HepG2 (cell line): ENCODE measurements around the gene CCDC148. TPM values are rescaled to one million over a fixed set of nuclear protein-coding genes. Genes with fewer than 3 reads are reported as not detected.

Experiments
- ATAC-seq: fragments of 200-7000 bp; cut with Tn5 transposase; 3 replicates; pipeline ENCODE4 v1.9.1; 2020; ENCODE audit warnings: mild to moderate bottlenecking, moderate library complexity
- BruUV-seq: library from RNA; stranded (reverse); fragments of 400-500 nt; replicated peaks from 2 replicates; lab custom pipeline; 2021; lab: Mats Ljungman, UMichigan
- CTCF ChIA-PET: fragments of 300-600 bp; formaldehyde crosslinking; extraction: SDS; loops from one replicate; lab custom pipeline; 2021; ENCODE audit warnings: low total read pairs, inconsistent platforms, low intra/inter-chr PET ratio; lab: Yijun Ruan, JAX
- POLR2A ChIA-PET: fragments of 350-600 bp; sonication (Branson Sonifier 250); formaldehyde crosslinking; loops from one replicate; lab custom pipeline; 2020; ENCODE audit warnings: antibody characterized with exemption, inconsistent platforms; lab: Yijun Ruan, JAX
- DNase-seq: peaks from one replicate; pipeline ENCODE4 v3.0.0-alpha.2; 2015; ENCODE audit warnings: low spot score
- FAIRE-seq: peaks from 3 replicates; lab custom pipeline; 2011; peaks lifted over from hg19 to GRCh38; lab: Jason Lieb, UNC
- H2AFZ ChIP-seq: one replicate; pipeline ENCODE4 v1.6.1; 2011; ENCODE audit warnings: low read length, inconsistent platforms
- H3K27ac ChIP-seq: fragments of 300-600 bp; 3 replicates; pipeline ENCODE4 v1.8.0; 2011; ENCODE audit warnings: mixed run types, mild to moderate bottlenecking, mixed read lengths, low read length, inconsistent platforms; ENCODE audit not compliant: insufficient read depth; ENCODE audit errors: extremely low read length
- H3K27me3 ChIP-seq, 2 experiments: fragments of 200-600 bp in 1 of 2; 2 replicates in 1 of 2; 3 replicates in 1 of 2; pipeline versions ENCODE4 v1.6.0 to v1.8.0; 2011; ENCODE audit warnings: low read length in 2 of 2, mild to moderate bottlenecking in 2 of 2, moderate library complexity in 2 of 2, inconsistent platforms in 1 of 2; ENCODE audit not compliant: insufficient read depth in 2 of 2, control insufficient read depth in 1 of 2
- H3K36me3 ChIP-seq, 2 experiments: fragments of 200-600 bp in 1 of 2; replicated peaks in 1 of 2; 2 replicates in 1 of 2; 3 replicates in 1 of 2; pipeline versions ENCODE4 v1.5.1 to v1.8.0; 2011; ENCODE audit warnings: low read length in 2 of 2, inconsistent platforms in 1 of 2; ENCODE audit not compliant: insufficient read depth in 2 of 2, control insufficient read depth in 1 of 2
- H3K4me1 ChIP-seq: 2 replicates; pipeline ENCODE4 v1.5.1; 2012; ENCODE audit warnings: low read length, inconsistent platforms; ENCODE audit not compliant: insufficient read depth
- H3K4me2 ChIP-seq: 2 replicates; pipeline ENCODE4 v1.6.0; 2011; ENCODE audit warnings: low read depth, low read length, inconsistent platforms
- H3K4me3 ChIP-seq, 3 experiments: fragments of 200-600 bp in 1 of 3; sonication (generic), shearing (Covaris generic) in 1 of 3; replicated peaks in 1 of 3; 2 replicates each; pipeline ENCODE4 v1.5.1; 2011 to 2016; ENCODE audit warnings: low read length in 3 of 3, inconsistent platforms in 2 of 3, low read depth in 2 of 3, mild to moderate bottlenecking in 2 of 3, control low read depth in 1 of 3, mixed read lengths in 1 of 3; ENCODE audit not compliant: insufficient read depth in 1 of 3
- H3K79me2 ChIP-seq: one replicate; pipeline ENCODE4 v1.6.1; 2011; ENCODE audit warnings: low read length, inconsistent platforms; ENCODE audit not compliant: insufficient read depth
- H3K9ac ChIP-seq: 2 replicates; pipeline ENCODE4 v1.6.0; 2011; ENCODE audit warnings: mild to moderate bottlenecking, low read depth, low read length, inconsistent platforms; ENCODE audit not compliant: insufficient read depth
- H3K9me3 ChIP-seq: 2 replicates; pipeline ENCODE4 v1.5.1; 2012; ENCODE audit warnings: mild to moderate bottlenecking, low read length
- H4K20me1 ChIP-seq: 2 replicates; pipeline ENCODE4 v1.6.0; 2011; ENCODE audit warnings: inconsistent platforms, mild to moderate bottlenecking, low read length, moderate library complexity; ENCODE audit not compliant: insufficient read depth
- BRD4 ChIP-seq: sonication (generic); formaldehyde crosslinking; IDR thresholded peaks from 2 replicates; pipeline ENCODE4 v1.4.0; 2020; ENCODE audit warnings: missing genetic modification reagents
- GATA4 ChIP-seq: sonication (generic); IDR thresholded peaks from 2 replicates; pipeline ENCODE4 v1.6.1; 2016; ENCODE audit warnings: antibody characterized with exemption, low read depth, borderline replicate concordance
- HDAC1 ChIP-seq: sonication (generic); formaldehyde crosslinking; IDR thresholded peaks from 2 replicates; pipeline ENCODE4 v1.5.1; 2020; ENCODE audit warnings: mild to moderate bottlenecking, missing genetic modification reagents
- HES4 ChIP-seq: sonication (generic); formaldehyde crosslinking; IDR thresholded peaks from 2 replicates; pipeline ENCODE4 v1.9.0; 2021; ENCODE audit warnings: mild to moderate bottlenecking, missing genetic modification reagents, borderline replicate concordance
- HNF4G ChIP-seq, 2 experiments: sonication (generic) in 1 of 2; formaldehyde crosslinking in 1 of 2; IDR thresholded peaks; 2 replicates each; pipeline versions ENCODE4 v1.4.0 to v1.6.1; 2011 to 2020; ENCODE audit warnings: borderline replicate concordance in 2 of 2, low read depth in 2 of 2, mild to moderate bottlenecking in 2 of 2, low read length in 1 of 2, missing genetic modification reagents in 1 of 2, moderate library complexity in 1 of 2
- KDM1A ChIP-seq: IDR thresholded peaks from 2 replicates; pipeline ENCODE4 v1.6.1; 2016; ENCODE audit warnings: missing compliant biosample characterization
- NRL ChIP-seq: sonication (generic); formaldehyde crosslinking; IDR thresholded peaks from 2 replicates; pipeline ENCODE4 v1.5.0; 2020; ENCODE audit warnings: missing genetic modification reagents, mild to moderate bottlenecking, moderate library complexity, borderline replicate concordance
- RBAK ChIP-seq: sonication (generic); formaldehyde crosslinking; IDR thresholded peaks from 2 replicates; pipeline ENCODE4 v1.5.1; 2020; ENCODE audit warnings: mild to moderate bottlenecking, missing genetic modification reagents
- RNF2 ChIP-seq: fragments of 450-650 bp; conservative IDR thresholded peaks from 2 replicates; pipeline ENCODE4 v1.6.1; 2016; ENCODE audit warnings: low read depth
- SMYD3 ChIP-seq: sonication (generic); formaldehyde crosslinking; IDR thresholded peaks from 2 replicates; pipeline ENCODE4 v1.8.1; 2023; ENCODE audit warnings: mild to moderate bottlenecking, missing genetic modification reagents
- WGBS: methylation state at CpG from one replicate; pipeline ENCODE4 v1.1.6; 2017; ENCODE audit warnings: low lambda C conversion rate; 5-methylcytosine and 5-hydroxymethylcytosine counted together
- in situ Hi-C: cut with HindIII; loops from 2 replicates; pipeline ENCODE4 v1.10.0; 2017; ENCODE audit warnings: low pct_unique_long_range_greater_than_20kb; ENCODE audit not compliant: extremely low pct_ligation_motif_present
- intact Hi-C: fragments of 100-400 bp; cut with micrococcal nuclease; formaldehyde crosslinking; loops from one replicate; pipeline ENCODE4 v1.10.0; 2022; ENCODE audit not compliant: unreplicated experiment
- polyA plus RNA-seq, 8 experiments: library from polyadenylated mRNA; depleted of rRNA in 3 of 8; stranded (reverse) in 7 of 8; unstranded in 1 of 8; fragments of >200 nt; fragmentation: Illumina TruSeq in 4 of 8; extraction: Trizol in 4 of 8; gene quantifications; 2 replicates each; pipeline versions ENCODE4 v1.2.1 to v1.2.3, GENCODE V29; 2011 to 2016; ENCODE audit warnings: low read depth in 4 of 8, missing spikeins in 1 of 8, mixed read lengths in 1 of 8; ENCODE audit not compliant: insufficient read depth in 1 of 8
- total RNA-seq, 5 experiments: library from RNA; depleted of rRNA; stranded (reverse); fragments of >200 nt; fragmentation: Illumina TruSeq; extraction: Trizol; gene quantifications; 2 replicates each; pipeline ENCODE4 v1.2.3, GENCODE V29; 2016; ENCODE audit warnings: low read depth in 1 of 5

CCDC148 gene
- total and polyA plus RNA-seq, 2 of the 13 experiments (the other 11 are each of a cell fraction or from before 2014, with no cell fraction given) = 0.30 to 0.49 TPM

- Histone ChIP-seq H3K9ac (no peak overlapping the region), H3K4me1 (no peaks in the 10 kb centered on the region), H3K27ac (no peak overlapping the region), H3K36me3 (no peaks in the 10 kb centered on the region), H3K27me3 (peaks cover 0 to 13% of the 10 kb centered on the region in 2 experiments; a peak in 4 of 5 replicates), H3K4me2 (no peak overlapping the region), H2AFZ (no peak overlapping the region), H3K4me3 (no peak overlapping the region), H3K79me2 (no peaks in the 10 kb centered on the region), H3K9me3 (peaks cover 18% of the 10 kb centered on the region), H4K20me1 (no peaks in the 10 kb centered on the region)
- FAIRE-seq = no peak
- WGBS = 11% methylated on average over 5 of the region's 5 CpGs
- ATAC-seq = no peak
- in situ Hi-C loops = no loop called here
- DNase-seq = no peak
- intact Hi-C loops = loop anchor here (10.0 kb wide), 1 partner anchor 685 kb away; no protein-coding TSS in a partner anchor
- ChIA-PET CTCF (no interaction called here), POLR2A (no interaction called here)
- TF ChIP-seq RBAK (CRISPR knock-in tag) (no peak), KDM1A (CRISPR knock-in tag) (no peak), BRD4 (CRISPR knock-in tag) (no peak), HES4 (CRISPR knock-in tag) (no peak), HNF4G (IDR thresholded peaks at IDR 0.05; ENCODE audit: borderline replicate concordance, low read depth, low read length) (no peak), HNF4G (CRISPR knock-in tag; IDR thresholded peaks at IDR 0.05; ENCODE audit: borderline replicate concordance, low read depth) (no peak), SMYD3 (CRISPR knock-in tag) (no peak), HDAC1 (CRISPR knock-in tag) (no peak), GATA4 (no peak), RNF2 (no peak), NRL (CRISPR knock-in tag) (no peak)
- no TSS peak for BruUV-seq
Observed at GRCh38 chr2:158290225-158290624, 166.3 kb downstream of the CCDC148 start.
